ENCODE data around the gene NBEA.
A peak's percentile ranks its signal among the peaks of the same experiment; 100 is the strongest.
"Not testable (repeated sequence)": the region's sequence is repeated elsewhere in the genome, so short reads cannot be mapped to it uniquely, and the experiment has no call there.

The NBEA gene

DNA sequence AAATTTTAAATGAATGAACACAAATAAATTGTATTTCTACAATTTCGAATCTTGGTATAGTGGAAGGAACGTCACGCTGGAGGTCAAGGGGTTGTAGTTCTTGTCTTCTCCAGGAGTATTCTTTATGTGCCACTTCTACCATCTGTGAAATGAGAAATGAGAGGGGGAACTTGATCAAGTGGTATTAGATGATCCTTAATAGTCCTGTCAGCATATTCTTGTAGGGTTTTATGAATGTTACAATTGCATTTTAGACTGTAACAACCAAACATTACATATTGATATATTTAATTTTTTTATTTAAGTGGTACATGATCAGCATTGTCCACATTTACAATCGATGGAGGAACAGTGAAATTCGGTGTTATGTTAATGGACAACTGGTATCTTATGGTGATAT lies 113.6 kb downstream of the NBEA start:
- no peak for DNase-seq (ENCODE audit: low read depth)
- no peak overlapping the region for H3K4me3 ChIP-seq (ENCODE audit: low read length)
- no peak for TF ChIP-seq CTCF (IDR thresholded peaks at IDR 0.05; ENCODE audit: insufficient read depth, low read depth, low read length, missing control alignments)

GRCh38 chr13:35057858-35058257 lies 115.8 kb downstream of the NBEA start:
- TF ChIP-seq CTCF (IDR thresholded peaks at IDR 0.05; ENCODE audit: insufficient read depth, low read depth, low read length, missing control alignments), result no peak
- no peak overlapping the region for H3K4me3 ChIP-seq (ENCODE audit: low read length)
- no peak for DNase-seq (ENCODE audit: low read depth)

- not testable (repeated sequence) for DNase-seq (ENCODE audit: low read depth); H3K4me3 ChIP-seq (ENCODE audit: low read length)
Observed at GRCh38 chr13:35058585-35058984, 116.5 kb downstream of the NBEA start.

GRCh38 chr13:35086667-35087066 lies 144.6 kb downstream of the NBEA start:
- peak; percentile 41 for DNase-seq (ENCODE audit: low read depth)
- TF ChIP-seq CTCF (IDR thresholded peaks at IDR 0.05; ENCODE audit: insufficient read depth, low read depth, low read length, missing control alignments), result no peak
- no peak overlapping the region for H3K4me3 ChIP-seq (ENCODE audit: low read length)

- TF ChIP-seq CTCF (IDR thresholded peaks at IDR 0.05; ENCODE audit: insufficient read depth, low read depth, low read length, missing control alignments), result no peak
- H3K4me3 ChIP-seq (ENCODE audit: low read length), result no peak overlapping the region
- DNase-seq (ENCODE audit: low read depth), result no peak
Observed at GRCh38 chr13:35092251-35092650, 150.2 kb downstream of the NBEA start.

DNA sequence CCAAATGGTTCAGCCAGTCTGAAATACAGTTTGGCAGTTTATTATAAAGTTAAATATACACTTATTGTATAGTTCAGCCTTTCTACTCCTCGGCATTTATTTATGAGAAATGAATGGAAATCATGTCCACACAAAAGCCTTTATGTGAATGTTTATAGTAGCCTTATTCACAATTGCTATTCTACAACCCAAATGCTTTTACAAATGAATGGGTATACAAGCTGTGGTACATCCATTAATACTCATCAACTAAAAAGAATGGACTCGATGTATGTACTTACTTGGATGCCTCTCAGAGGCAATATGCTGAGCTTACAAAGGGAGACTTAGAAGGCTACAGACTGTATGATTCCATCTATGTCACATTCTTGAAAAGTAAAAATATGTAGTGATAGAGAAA lies 150.7 kb downstream of the NBEA start:
- no peak for TF ChIP-seq CTCF (IDR thresholded peaks at IDR 0.05; ENCODE audit: insufficient read depth, low read depth, low read length, missing control alignments)
- H3K4me3 ChIP-seq (ENCODE audit: low read length), result no peak overlapping the region
- DNase-seq (ENCODE audit: low read depth), result no peak

- H3K4me3 ChIP-seq (ENCODE audit: low read length), result no peak overlapping the region
- TF ChIP-seq CTCF (IDR thresholded peaks at IDR 0.05; ENCODE audit: insufficient read depth, low read depth, low read length, missing control alignments), result no peak
- DNase-seq (ENCODE audit: low read depth), result no peak
Observed at GRCh38 chr13:35093356-35093755, 151.3 kb downstream of the NBEA start.

GRCh38 chr13:35106771-35107170 lies 164.7 kb downstream of the NBEA start:
- not testable (repeated sequence) for H3K4me3 ChIP-seq (ENCODE audit: low read length); DNase-seq (ENCODE audit: low read depth)

Data from epithelial cell of esophagus (primary cell).